Transverse colon (tissue), 4 donors: ENCODE data around the gene FAM89B. TPM values are rescaled to one million over a fixed set of nuclear protein-coding genes. Genes with fewer than 3 reads are reported as not detected.

Source experiments
- DNase-seq: peaks from one replicate; pipeline ENCODE4 v3.0.0-alpha.2; 2019
- H3K27ac ChIP-seq, 4 donors: fragments of 200-600 bp; sonication (generic); 2 replicates each; pipeline ENCODE4 v1.5.1; 2016 to 2018; ENCODE audit warnings: inconsistent platforms in 4 of 4
- H3K27me3 ChIP-seq: fragments of 200-600 bp; sonication (generic); 2 replicates; pipeline ENCODE4 v1.5.1; 2017; ENCODE audit warnings: inconsistent platforms
- H3K36me3 ChIP-seq, 4 donors: fragments of 200-600 bp; sonication (generic); 2 replicates each; pipeline ENCODE4 v1.5.1; 2017 to 2019; ENCODE audit warnings: inconsistent platforms in 4 of 4
- H3K4me1 ChIP-seq, 4 donors: fragments of 200-600 bp; sonication (generic); 2 replicates each; pipeline ENCODE4 v1.5.1; 2017 to 2020; ENCODE audit warnings: inconsistent platforms in 4 of 4
- H3K4me3 ChIP-seq, 4 donors: fragments of 200-600 bp; sonication (generic); 1 replicate in 1 of 4; 2 replicates in 3 of 4; pipeline versions ENCODE4 v1.5.1 to v1.6.1; 2017 to 2019; ENCODE audit warnings: inconsistent platforms in 4 of 4
- H3K9me3 ChIP-seq, 2 donors: fragments of 200-600 bp; sonication (generic); 2 replicates each; pipeline ENCODE4 v1.5.1; 2017 to 2019; ENCODE audit warnings: inconsistent platforms in 2 of 2
- EP300 ChIP-seq: sonication (generic); formaldehyde crosslinking; IDR thresholded peaks from one replicate; pipeline ENCODE4 v1.6.1; 2017; ENCODE audit warnings: antibody characterized with exemption, low read depth
- POLR2A ChIP-seq: fragments of 450-650 bp; IDR thresholded peaks from one replicate; pipeline ENCODE4 v1.6.1; 2016; ENCODE audit warnings: antibody characterized with exemption, mild to moderate bottlenecking, moderate library complexity
- POLR2AphosphoS5 ChIP-seq, 3 donors: sonication (generic); formaldehyde crosslinking; IDR thresholded peaks; one replicate each; pipeline ENCODE4 v1.6.1; 2016; ENCODE audit warnings: antibody characterized with exemption in 3 of 3
- WGBS, 2 donors: methylation state at CpG; one replicate each; pipeline ENCODE4 v1.1.5; 2018; ENCODE audit warnings: low coverage in 1 of 2; 5-methylcytosine and 5-hydroxymethylcytosine counted together
- in situ Hi-C, 4 donors: fragments of 200-750 bp; cut with MboI; loops; one replicate each; pipeline versions ENCODE4 v1.15.0 to v1.15.1; 2017; ENCODE audit warnings: low sequenced_read_pairs in 3 of 4, low pct_ligation_motif_present in 1 of 4, low pct_unique_long_range_greater_than_20kb in 1 of 4
- intact Hi-C: fragments of 100-400 bp; cut with DNase I; formaldehyde crosslinking; loops from one replicate; pipeline ENCODE4 v1.15.1; 2023; ENCODE audit warnings: low total_unique reads
- total RNA-seq, 4 donors: library from RNA; depleted of rRNA; stranded (reverse); fragments of >200 nt; gene quantifications; one replicate each; pipeline ENCODE4 v1.1.0, GENCODE V29; 2016
- TF ChIP-seq, protein P1 (sequence below), 5 experiments: fragments of 200-600 bp in 3 of 5; fragments of 450-650 bp in 2 of 5; sonication (generic) in 3 of 5; IDR thresholded peaks; 1 replicate in 2 of 5; 2 replicates in 3 of 5; pipeline ENCODE4 v1.5.1; 2016 to 2017; ENCODE audit warnings: antibody characterized with exemption in 5 of 5, inconsistent platforms in 3 of 5, mild to moderate bottlenecking in 2 of 5, moderate library complexity in 1 of 5

FAM89B gene
- total RNA-seq, 4 donors from 2014 or later, result 25.2 to 254 (median 51.6) TPM

DNA sequence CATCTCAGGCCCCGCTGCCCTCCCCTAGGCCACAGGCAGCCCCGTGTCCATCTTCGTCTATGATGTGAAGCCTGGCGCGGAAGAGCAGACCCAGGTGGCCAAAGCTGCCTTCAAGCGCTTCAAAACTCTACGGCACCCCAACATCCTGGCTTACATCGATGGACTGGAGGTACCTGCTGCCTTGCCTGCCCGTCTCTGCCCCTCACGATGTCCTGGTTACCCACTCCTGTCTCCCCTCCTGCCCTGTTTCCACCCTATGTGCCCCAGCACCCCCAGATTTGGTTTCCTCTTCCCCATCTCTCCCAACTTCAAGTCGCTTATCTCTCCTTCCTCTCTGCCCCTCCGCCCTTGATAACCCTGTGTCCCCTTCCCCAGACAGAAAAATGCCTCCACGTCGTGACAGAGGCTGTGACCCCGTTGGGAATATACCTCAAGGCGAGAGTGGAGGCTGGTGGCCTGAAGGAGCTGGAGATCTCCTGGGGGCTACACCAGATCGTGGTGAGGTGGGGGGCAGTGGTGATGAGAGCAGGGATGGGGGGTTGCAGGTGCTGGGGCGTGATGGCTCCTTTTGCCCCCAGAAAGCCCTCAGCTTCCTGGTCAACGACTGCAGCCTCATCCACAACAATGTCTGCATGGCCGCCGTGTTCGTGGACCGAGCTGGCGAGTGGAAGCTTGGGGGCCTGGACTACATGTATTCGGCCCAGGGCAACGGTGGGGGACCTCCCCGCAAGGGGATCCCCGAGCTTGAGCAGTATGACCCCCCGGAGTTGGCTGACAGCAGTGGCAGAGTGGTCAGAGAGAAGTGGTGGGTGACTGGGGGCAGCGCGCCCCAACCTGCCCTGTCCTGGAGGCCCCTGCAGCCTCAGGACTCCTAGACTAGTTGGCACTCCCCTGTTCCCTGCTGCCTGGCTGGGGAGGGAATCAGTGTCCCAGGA lies 46.5 kb upstream of the FAM89B start:
- Histone ChIP-seq H3K9me3 (no peaks in the 10 kb centered on the region), H3K4me1 (peaks cover 11 to 37% (median 24%) of the 10 kb centered on the region in 4 donors), H3K36me3 (peaks cover 0 to 5% (median under 1%) of the 10 kb centered on the region in 4 donors), H3K4me3 (peak overlapping the region; percentile 76 to 99 (median 82)), H3K27me3 (no peaks in the 10 kb centered on the region), H3K27ac (peak overlapping the region; percentile 91 to 93 (median 92))
- intact Hi-C loops, result no loop called here
- in situ Hi-C loops, result no loop called here
- TF ChIP-seq POLR2A (no peak), EP300 (no peak)
- TF ChIP-seq, protein P1, sequence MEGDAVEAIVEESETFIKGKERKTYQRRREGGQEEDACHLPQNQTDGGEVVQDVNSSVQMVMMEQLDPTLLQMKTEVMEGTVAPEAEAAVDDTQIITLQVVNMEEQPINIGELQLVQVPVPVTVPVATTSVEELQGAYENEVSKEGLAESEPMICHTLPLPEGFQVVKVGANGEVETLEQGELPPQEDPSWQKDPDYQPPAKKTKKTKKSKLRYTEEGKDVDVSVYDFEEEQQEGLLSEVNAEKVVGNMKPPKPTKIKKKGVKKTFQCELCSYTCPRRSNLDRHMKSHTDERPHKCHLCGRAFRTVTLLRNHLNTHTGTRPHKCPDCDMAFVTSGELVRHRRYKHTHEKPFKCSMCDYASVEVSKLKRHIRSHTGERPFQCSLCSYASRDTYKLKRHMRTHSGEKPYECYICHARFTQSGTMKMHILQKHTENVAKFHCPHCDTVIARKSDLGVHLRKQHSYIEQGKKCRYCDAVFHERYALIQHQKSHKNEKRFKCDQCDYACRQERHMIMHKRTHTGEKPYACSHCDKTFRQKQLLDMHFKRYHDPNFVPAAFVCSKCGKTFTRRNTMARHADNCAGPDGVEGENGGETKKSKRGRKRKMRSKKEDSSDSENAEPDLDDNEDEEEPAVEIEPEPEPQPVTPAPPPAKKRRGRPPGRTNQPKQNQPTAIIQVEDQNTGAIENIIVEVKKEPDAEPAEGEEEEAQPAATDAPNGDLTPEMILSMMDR (IDR thresholded peaks at IDR 0.05), result no peak
- no peak for DNase-seq
- 42 to 45% methylated on average over 7 to 31 of the region's 31 CpGs for WGBS, 2 donors

DNA sequence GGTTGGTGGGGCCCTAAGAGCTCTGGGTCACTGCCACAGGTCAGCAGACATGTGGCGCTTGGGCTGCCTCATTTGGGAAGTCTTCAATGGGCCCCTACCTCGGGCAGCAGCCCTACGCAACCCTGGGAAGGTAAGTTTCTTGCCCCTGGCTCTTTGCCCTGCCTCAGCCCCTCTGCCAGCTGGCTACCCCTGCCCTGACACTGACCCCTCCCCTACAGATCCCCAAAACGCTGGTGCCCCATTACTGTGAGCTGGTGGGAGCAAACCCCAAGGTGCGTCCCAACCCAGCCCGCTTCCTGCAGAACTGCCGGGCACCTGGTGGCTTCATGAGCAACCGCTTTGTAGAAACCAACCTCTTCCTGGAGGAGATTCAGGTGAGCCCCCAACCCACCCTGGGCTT lies 45.6 kb upstream of the FAM89B start:
- 91% methylated on average over 8 of the region's 8 CpGs; no CpG with 5 or more reads in 1 of the 2 donors for WGBS, 2 donors
- Histone ChIP-seq H3K27ac (no peak overlapping the region), H3K27me3 (no peaks in the 10 kb centered on the region), H3K4me3 (no peak overlapping the region), H3K4me1 (peaks cover 11 to 37% (median 24%) of the 10 kb centered on the region in 4 donors), H3K36me3 (peaks cover 0 to 10% (median 5%) of the 10 kb centered on the region in 4 donors), H3K9me3 (no peaks in the 10 kb centered on the region)
- in situ Hi-C loops, result no loop called here
- intact Hi-C loops, result no loop called here
- no peak for TF ChIP-seq POLR2AphosphoS5 (IDR thresholded peaks at IDR 0.05)
- no peak for TF ChIP-seq EP300
- TF ChIP-seq, protein P1 (IDR thresholded peaks at IDR 0.05), result no peak
- no peak for TF ChIP-seq POLR2A
- no peak for DNase-seq

DNA sequence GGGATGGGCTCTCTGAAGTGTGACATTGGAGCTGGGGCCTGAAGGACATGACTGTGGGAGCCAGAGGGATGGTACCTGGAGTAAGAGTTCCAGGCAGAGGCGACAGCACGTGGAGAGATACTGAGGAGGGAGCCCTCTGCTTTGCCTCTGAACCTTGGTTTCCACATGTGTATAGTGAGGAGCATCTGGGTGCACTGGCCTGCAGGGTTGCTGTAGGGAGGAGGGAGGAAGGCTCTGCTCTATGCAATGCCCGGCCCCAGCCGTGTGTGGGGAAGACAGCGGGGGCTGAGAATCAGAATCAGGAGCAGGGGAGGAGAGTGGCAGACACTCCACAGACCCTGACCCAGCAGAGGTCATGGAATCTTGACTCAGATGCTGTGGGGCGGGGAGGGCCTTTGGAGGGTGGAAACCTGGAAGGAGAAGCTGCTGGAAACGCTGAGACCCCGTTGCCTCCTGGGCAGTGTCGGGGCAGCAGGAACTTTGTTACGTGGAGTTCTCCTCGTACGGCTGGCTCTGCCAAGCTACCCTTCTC lies 43.5 kb upstream of the FAM89B start:
- H3K4me3 ChIP-seq, result no peak overlapping the region
- intact Hi-C loops, result no loop called here
- 71 to 89% methylated on average over 3 to 12 of the region's 12 CpGs for WGBS, 2 donors
- peaks cover 0 to 23% (median 11%) of the 10 kb centered on the region in 4 donors for H3K36me3 ChIP-seq
- no peak for DNase-seq
- in situ Hi-C loops, result no loop called here
- H3K27ac ChIP-seq, result no peak overlapping the region
- H3K9me3 ChIP-seq, result no peaks in the 10 kb centered on the region
- peaks cover 10 to 20% (median 20%) of the 10 kb centered on the region in 4 donors for H3K4me1 ChIP-seq
- no peaks in the 10 kb centered on the region for H3K27me3 ChIP-seq
- TF ChIP-seq EP300 (no peak), POLR2AphosphoS5 (IDR thresholded peaks at IDR 0.05) (no peak), POLR2A (no peak)
- TF ChIP-seq, protein P1 (IDR thresholded peaks at IDR 0.05), result no peak

DNA sequence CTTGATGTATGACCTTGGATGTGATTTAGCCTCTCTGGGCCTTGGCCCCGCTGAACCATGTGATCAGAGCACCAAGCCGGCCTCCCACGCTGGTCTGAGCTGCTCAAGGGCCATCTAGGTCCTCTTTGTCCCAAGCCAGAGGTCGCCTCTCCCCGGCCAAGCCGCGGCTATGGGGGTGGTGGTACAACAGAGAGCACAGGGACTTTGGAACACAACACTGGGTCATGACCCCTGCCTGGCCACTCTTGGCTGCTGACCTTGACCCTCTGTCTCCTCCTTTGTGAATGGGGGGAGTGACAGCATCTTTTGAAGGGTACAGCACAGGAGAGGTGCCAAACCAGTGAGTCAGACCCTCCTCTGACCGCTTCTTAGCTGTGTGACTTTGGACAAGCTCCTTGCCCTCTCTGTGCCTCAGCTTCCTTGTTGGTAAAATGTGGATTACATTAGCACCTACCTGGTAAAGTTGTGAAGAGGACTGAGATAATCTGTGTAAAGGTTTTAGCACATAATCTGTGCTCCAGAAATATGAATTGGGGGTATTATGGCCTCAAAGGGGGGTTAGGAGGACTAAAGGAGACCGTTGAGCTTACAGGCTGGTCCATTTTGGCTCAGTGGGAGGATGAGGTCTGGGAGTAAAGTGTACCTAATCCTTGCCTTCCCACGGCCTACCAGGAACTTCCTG lies 42.7 kb upstream of the FAM89B start:
- no peak overlapping the region for H3K4me3 ChIP-seq
- intact Hi-C loops (no loop called here), in situ Hi-C loops (no loop called here)
- no peak overlapping the region for H3K27ac ChIP-seq
- H3K9me3 ChIP-seq, result no peaks in the 10 kb centered on the region
- no peak for TF ChIP-seq EP300
- TF ChIP-seq POLR2AphosphoS5 (IDR thresholded peaks at IDR 0.05), result no peak
- TF ChIP-seq, protein P1 (IDR thresholded peaks at IDR 0.05), result no peak
- no peak for TF ChIP-seq POLR2A
- H3K36me3 ChIP-seq, result peaks cover 0 to 23% (median 11%) of the 10 kb centered on the region in 4 donors
- H3K4me1 ChIP-seq, result peaks cover 6 to 15% (median 13%) of the 10 kb centered on the region in 4 donors
- DNase-seq, result no peak
- H3K27me3 ChIP-seq, result no peaks in the 10 kb centered on the region
- 86% methylated on average over 10 of the region's 10 CpGs; no CpG with 5 or more reads in 1 of the 2 donors for WGBS, 2 donors
